SK-N-MC (cell line): ENCODE results near the gene POC1A.

Experiments used
- EZH2 ChIP-seq: fragments of 200-600 bp; sonication (generic); IDR thresholded peaks from one replicate; pipeline ENCODE4 v1.6.1; 2017; ENCODE audit warnings: antibody characterized with exemption
- POLR2AphosphoS5 ChIP-seq: IDR thresholded peaks from 2 replicates; pipeline ENCODE4 v1.6.1; 2012; ENCODE audit warnings: mild to moderate bottlenecking, low read depth, low read length, borderline replicate concordance

DNA sequence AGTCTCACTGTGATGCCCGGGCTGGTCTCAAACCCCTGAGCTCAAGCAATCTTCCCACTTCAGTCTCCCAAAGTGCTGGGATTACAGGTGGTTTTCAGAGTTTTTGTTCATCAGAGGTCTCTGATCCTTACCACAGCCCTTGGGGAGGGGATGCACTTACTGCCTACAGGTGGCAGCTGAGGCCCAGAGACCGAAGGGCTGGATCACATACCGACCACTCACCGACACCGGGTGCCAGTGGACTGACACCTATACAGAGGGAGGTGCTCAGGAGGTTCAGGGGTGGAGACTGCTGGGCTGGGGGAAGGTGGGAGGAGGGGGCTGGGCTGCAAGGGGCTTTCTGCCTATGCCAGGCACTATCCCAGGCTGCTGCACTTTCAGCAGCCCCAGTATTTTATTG lies 117.4 kb downstream of the POC1A start:
- no peak for TF ChIP-seq POLR2AphosphoS5
- TF ChIP-seq EZH2 = no peak
